HUES6 (cell line): ENCODE results near the gene RALA.

Source experiments
- H3K27ac ChIP-seq: 2 replicates; pipeline ENCODE4 v1.7.0; 2013; ENCODE audit warnings: low read depth, mild to moderate bottlenecking, low read length, inconsistent platforms
- H3K27me3 ChIP-seq: 2 replicates; pipeline ENCODE4 v1.6.1; 2013; ENCODE audit warnings: low read length; ENCODE audit not compliant: control insufficient read depth, insufficient read depth
- H3K36me3 ChIP-seq: 2 replicates; pipeline ENCODE4 v1.6.1; 2013; ENCODE audit warnings: low read length; ENCODE audit not compliant: control insufficient read depth, insufficient read depth
- H3K4me1 ChIP-seq: 2 replicates; pipeline ENCODE4 v1.6.1; 2013; ENCODE audit warnings: low read length; ENCODE audit not compliant: control insufficient read depth, insufficient read depth
- H3K4me3 ChIP-seq: 2 replicates; pipeline ENCODE4 v1.5.1; 2013; ENCODE audit warnings: low read depth, low read length
- H3K9ac ChIP-seq: one replicate; pipeline ENCODE4 v1.6.1; 2013; ENCODE audit warnings: mild to moderate bottlenecking, low read length
- H3K9me3 ChIP-seq: 2 replicates; pipeline ENCODE4 v1.6.1; 2013; ENCODE audit warnings: low read depth, low read length; ENCODE audit not compliant: control insufficient read depth, insufficient read depth

Gene RALA

DNA sequence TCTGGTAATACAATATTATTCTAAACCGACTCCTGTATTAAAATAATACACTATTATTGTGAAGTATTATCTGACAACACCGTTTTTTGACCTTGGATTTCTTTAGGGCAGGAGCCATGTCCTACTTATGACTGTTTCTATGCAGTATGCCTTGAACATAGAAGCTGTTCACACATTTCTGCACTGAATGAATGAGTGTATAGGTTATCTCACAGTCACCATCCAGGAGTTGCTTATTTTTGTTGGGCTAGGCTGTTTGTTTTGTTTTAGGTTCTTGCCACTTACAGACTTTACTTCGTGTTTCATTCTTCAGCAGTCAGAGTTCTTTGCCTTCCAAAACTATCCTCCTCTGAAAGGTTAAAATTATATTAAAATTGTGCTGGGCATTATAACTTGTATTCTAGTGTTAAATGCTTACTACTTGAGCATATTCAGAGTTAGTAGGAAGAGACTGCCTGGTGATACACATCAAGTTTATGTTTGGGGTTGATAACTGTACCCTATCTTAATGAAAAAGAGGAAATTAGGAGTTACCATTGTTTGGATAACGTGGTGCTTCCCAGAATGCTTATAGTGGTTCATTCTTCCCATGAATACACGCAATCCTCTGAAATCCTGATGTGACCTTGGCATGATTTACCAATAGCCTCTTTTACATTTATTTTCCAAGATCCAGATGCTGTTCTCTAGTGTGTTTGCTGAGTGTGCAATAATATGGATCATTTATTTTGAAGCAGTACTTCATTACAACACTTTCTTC, 1.7 kb downstream of the RALA start:
- Histone ChIP-seq H3K9ac (no peak overlapping the region), H3K27me3 (no peaks in the 10 kb centered on the region), H3K36me3 (peaks cover 4% of the 10 kb centered on the region; the same call in 1 of the 2 replicates), H3K4me3 (peak overlapping the region; percentile 75), H3K27ac (no peak overlapping the region), H3K4me1 (peaks cover 35% of the 10 kb centered on the region), H3K9me3 (no peaks in the 10 kb centered on the region)

DNA sequence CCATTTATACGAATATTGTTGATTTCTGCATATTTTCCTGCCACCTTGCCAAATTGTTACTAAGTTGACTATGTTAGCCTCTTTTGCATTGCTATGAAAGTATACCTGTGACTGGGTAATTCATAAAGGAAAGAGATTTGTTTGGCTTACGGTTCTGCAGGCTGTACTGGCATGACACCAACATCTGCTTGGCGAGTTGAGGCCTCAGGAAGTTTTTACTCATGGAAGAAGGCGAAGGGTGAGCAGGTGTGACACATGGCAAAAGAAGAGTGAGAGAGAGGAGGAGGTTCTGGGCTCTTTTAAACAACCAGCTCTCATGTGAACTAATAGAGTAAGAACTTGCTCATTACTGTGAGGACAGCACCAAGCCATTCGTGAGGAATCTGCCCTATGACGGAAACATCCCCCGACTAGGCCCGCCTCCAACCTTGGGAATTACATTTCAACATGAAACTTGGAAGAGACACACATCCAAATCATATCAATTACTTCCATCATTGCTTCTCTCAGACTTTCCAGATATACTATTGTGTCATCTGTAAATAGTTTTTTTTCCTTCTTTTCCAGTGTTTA, 8.4 kb downstream of the RALA start:
- Histone ChIP-seq H3K36me3 (peaks cover 26% of the 10 kb centered on the region), H3K9ac (no peak overlapping the region), H3K4me1 (peaks cover 12% of the 10 kb centered on the region), H3K9me3 (no peaks in the 10 kb centered on the region), H3K27ac (no peak overlapping the region), H3K4me3 (no peak overlapping the region), H3K27me3 (no peaks in the 10 kb centered on the region)

DNA sequence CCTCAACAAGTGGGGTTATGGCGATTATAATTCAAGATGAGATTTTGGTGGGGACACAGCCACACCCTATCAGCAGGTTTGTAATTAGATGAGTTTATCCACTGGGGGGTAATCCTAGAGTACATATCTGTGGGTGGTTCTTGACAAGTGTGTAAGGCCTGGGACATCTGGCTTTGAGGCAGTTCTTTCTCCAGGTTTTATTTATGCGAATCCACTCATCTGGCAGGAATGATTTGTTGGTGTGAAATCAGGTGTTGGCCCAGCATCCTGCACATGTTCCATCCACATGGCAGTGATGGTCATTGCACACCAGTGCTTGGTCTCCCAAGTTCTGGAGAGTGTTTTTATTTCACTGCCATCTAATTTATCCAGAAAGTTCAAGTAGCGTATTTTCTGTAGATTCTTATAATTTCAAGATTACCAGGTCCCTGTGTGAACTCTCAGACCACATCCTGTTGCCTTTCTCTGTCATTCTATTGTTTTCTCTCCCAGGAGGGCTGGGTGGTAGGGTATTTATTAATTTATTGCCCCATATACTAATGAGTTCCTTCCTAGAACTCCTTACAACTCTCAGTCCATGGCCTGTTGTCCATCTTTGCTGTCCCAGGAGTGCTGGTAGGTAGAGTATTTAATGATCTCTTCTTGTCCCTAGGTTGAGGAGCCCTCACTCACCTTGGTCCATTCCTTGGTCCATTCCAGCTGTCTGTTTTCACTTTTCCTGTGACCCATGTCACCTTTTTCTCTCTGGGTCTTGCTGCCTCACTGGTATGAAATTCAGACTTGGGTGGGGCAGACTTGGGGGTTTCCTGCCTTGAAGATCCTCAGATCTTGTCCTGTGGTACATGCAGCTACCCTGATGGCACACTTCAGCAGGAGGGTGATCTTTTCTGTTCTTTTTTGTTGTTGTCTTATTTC, 10.4 kb downstream of the RALA start:
- Histone ChIP-seq H3K27me3 (no peaks in the 10 kb centered on the region), H3K9ac (no peak overlapping the region), H3K9me3 (no peaks in the 10 kb centered on the region; the same call in 1 of the 2 replicates), H3K27ac (no peak overlapping the region), H3K4me1 (no peaks in the 10 kb centered on the region; the same call in 1 of the 2 replicates), H3K36me3 (peaks cover 28% of the 10 kb centered on the region), H3K4me3 (no peak overlapping the region)

DNA sequence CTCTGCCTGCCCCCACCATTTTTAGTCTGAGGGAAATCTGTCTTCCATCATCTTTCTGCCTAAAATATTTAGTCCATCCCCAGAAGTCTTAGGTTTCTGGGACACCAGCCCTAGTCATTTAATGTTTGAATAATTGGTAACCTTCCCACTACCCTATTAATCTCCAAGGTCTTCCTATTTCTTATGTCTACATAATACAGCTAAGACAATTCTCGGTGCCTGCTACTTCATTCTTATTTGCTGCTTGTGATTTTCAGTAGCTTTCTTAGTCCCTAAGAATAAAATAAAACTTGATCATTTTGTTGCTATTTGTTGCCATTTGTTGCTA, 11.1 kb downstream of the RALA start:
- Histone ChIP-seq H3K4me3 (no peak overlapping the region), H3K36me3 (peaks cover 24% of the 10 kb centered on the region), H3K9ac (no peak overlapping the region), H3K27ac (no peak overlapping the region), H3K4me1 (no peaks in the 10 kb centered on the region; the same call in 1 of the 2 replicates), H3K9me3 (no peaks in the 10 kb centered on the region; the same call in 1 of the 2 replicates), H3K27me3 (no peaks in the 10 kb centered on the region)

DNA sequence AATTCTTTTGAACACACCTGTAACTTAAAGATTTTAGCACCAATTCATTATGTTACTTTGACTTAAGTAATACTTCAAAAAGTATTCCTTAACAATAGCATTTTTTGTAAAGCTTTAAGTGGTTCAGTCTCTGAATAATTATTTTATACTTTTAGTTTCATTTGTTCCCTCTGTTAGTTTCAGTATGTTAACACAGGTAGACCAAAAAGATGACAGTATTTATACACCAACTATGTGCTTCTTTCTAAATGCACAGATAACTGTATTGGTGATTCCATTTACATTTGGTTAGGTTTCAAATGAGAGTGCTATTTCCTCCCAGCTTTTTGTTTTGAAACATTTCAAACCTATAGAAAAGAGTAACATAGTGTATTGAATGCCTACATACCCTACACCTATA, 14.0 kb downstream of the RALA start:
- H3K4me1 ChIP-seq: peaks cover 15% of the 10 kb centered on the region
- H3K36me3 ChIP-seq: peaks cover 12% of the 10 kb centered on the region
- no peak overlapping the region for H3K4me3 ChIP-seq
- H3K9me3 ChIP-seq: no peaks in the 10 kb centered on the region; the same call in 1 of the 2 replicates
- H3K27ac ChIP-seq: no peak overlapping the region
- no peaks in the 10 kb centered on the region for H3K27me3 ChIP-seq
- no peak overlapping the region for H3K9ac ChIP-seq

DNA sequence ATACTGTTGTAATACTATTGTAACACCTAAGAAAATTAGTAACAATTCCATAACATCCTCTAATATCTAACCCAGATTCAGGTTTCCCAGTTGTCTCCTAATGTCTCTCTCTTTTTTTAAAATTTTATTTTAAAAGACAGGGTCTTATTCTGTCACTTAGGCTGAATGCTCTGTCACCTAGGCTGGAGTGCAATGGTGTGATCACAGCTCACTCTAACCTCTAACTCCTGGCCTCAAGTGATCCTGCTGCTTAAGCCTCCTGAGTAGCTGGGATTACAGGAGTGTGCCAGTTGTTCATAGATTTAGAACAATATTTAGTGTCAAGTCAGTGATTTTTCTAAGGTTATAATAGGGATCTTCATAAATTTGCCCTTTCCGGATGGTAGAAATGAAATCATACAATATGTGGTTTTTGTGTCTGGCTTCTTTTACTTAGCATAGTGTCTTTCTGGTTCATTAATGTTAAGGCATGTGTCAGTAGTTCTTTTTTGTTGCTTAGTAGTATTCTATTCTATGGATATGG, 14.7 kb downstream of the RALA start:
- H3K36me3 ChIP-seq: peaks cover 10% of the 10 kb centered on the region; the same call in 1 of the 2 replicates
- no peaks in the 10 kb centered on the region for H3K27me3 ChIP-seq
- no peak overlapping the region for H3K9ac ChIP-seq
- peaks cover 15% of the 10 kb centered on the region for H3K4me1 ChIP-seq
- no peak overlapping the region for H3K4me3 ChIP-seq
- no peak overlapping the region for H3K27ac ChIP-seq
- no peaks in the 10 kb centered on the region; the same call in 1 of the 2 replicates for H3K9me3 ChIP-seq

DNA sequence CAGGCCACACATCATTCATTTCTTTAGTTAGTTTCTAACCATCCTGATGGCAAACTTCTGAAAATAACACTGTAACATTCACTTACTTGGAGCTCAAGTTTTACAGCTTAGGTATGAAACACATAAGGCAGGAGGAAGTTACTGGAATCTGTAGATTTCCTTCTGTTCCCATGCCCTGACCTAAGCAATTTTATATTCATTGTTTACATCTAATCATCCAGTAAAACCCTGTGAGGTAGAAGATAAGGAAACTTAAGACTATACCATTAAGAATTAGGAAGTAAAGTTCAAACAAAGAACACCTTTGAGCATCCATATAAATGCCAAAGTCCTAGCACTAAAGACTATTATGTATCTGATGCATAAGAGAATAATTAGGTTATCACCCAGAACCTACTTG, 19.5 kb downstream of the RALA start:
- Histone ChIP-seq H3K36me3 (peaks cover 3% of the 10 kb centered on the region; the same call in 1 of the 2 replicates), H3K27ac (no peak overlapping the region), H3K9me3 (no peaks in the 10 kb centered on the region; the same call in 1 of the 2 replicates), H3K4me1 (peaks cover 15% of the 10 kb centered on the region), H3K4me3 (no peak overlapping the region), H3K9ac (no peak overlapping the region), H3K27me3 (no peaks in the 10 kb centered on the region)

DNA sequence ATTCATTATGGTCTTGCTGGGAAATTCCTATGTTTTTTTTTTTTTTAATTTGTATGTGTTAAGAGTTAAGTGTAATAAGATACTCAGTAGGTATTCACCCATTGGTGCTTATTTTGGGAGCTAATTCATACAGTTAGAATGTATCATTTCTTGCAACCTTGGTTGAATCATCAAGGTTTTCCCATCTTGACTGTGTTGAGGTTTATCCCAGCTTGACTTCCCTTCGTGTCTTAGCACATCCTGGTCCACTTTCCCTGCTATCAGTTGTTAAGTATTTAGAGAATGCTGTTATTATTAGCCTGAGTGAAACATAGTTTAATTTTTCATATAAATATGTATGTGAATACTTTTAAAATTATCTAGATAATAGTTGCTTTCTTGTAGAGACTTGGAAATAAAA, 20.8 kb downstream of the RALA start:
- Histone ChIP-seq H3K27me3 (no peaks in the 10 kb centered on the region), H3K4me1 (peaks cover 15% of the 10 kb centered on the region), H3K9me3 (no peaks in the 10 kb centered on the region), H3K4me3 (no peak overlapping the region), H3K9ac (no peak overlapping the region), H3K36me3 (0 out of 2 replicates have a peak, but pooled peaks cover 3% of the 10 kb centered on the region), H3K27ac (no peak overlapping the region)

DNA sequence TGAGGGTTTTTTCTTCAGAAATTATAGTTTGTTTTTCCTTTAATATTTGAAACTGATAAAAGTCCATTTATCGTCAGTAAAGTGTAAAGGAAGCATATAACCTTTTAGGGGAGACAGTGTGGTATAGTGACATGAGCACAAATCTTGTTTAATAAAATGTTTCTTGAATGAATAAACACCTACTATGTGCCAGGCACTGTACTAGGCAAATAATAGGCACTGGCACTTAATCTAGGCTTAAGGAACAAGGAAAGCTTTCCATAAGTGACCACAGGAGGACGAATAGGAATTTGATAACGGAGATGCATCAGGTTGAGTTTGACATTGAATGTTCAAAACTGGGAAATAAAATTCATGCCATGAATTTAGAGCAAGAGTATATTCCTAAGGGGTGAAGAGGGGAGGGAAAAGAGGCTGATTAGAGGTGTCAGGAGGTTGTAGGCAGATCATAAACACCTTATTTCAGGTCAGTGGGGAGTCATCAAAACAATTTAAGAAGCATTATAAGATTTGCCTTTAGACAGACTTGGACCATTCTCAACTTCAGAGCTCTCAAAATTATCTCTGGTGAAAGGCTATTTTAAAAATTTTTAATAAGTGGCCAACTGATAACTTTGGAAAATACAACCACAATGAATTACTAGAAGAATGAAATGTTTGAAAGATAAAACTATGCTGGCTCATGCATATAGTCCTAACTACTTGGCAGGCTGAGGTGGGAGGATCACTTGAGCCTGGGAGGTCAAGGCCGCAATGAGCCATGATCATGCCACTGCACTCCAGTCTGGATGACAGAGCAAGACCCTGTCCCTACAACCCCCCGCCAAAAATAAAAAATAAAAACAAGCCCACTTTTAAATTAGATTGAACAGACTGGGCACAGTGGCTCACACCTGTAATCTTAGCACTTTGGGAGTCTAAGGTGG, 22.4 kb downstream of the RALA start:
- H3K27ac ChIP-seq: no peak overlapping the region
- H3K4me3 ChIP-seq: no peak overlapping the region
- H3K4me1 ChIP-seq: peaks cover 9% of the 10 kb centered on the region
- H3K9ac ChIP-seq: no peak overlapping the region
- H3K27me3 ChIP-seq: no peaks in the 10 kb centered on the region
- 0 out of 2 replicates have a peak, but pooled peaks cover 3% of the 10 kb centered on the region for H3K36me3 ChIP-seq
- H3K9me3 ChIP-seq: no peaks in the 10 kb centered on the region

DNA sequence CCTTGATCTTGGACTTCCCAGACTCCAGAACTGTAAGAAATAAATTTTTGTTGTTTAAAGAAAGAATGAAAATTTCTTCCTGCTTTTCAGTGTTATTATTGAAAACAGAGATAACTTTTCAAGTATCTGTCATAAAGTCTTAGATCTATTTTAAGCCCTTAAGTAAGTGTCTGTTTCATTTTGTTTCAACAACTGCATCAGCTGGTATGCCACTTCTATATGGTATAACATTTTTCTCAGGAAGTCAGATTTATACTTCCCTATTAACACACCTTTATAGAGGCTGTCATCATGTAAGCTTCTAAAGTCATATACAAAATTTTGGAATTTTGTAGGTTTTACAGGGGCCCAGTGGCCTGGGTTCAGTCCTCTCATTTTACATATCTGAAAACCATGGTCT, 24.4 kb downstream of the RALA start:
- Histone ChIP-seq H3K4me1 (no peaks in the 10 kb centered on the region; the same call in 1 of the 2 replicates), H3K4me3 (no peak overlapping the region), H3K36me3 (0 out of 2 replicates have a peak, but pooled peaks cover 3% of the 10 kb centered on the region), H3K27ac (no peak overlapping the region), H3K9ac (no peak overlapping the region), H3K9me3 (no peaks in the 10 kb centered on the region), H3K27me3 (no peaks in the 10 kb centered on the region)
